Lung (tissue), 16 donors: ENCODE data around the gene FAXC. TPM values are rescaled to one million over a fixed set of nuclear protein-coding genes. Genes with fewer than 3 reads are reported as not detected.

Experiments used
- ATAC-seq: fragments of 200-7000 bp; cut with Tn5 transposase; one replicate; pipeline ENCODE4 v1.9.1; 2020; ENCODE audit warnings: moderate number of reproducible peaks; ENCODE audit not compliant: insufficient read depth, low FRiP score
- DNase-seq, 3 donors: peaks; one replicate each; pipeline ENCODE4 v3.0.0-alpha.2; 2013 to 2017
- H3K27ac ChIP-seq, 2 donors: one replicate each; pipeline ENCODE4 v1.5.1; 2013; ENCODE audit warnings: mild to moderate bottlenecking in 2 of 2, moderate library complexity in 2 of 2, control low read depth in 1 of 2, inconsistent platforms in 1 of 2, low read depth in 1 of 2, low read length in 1 of 2
- H3K27me3 ChIP-seq, 3 donors: one replicate each; pipeline ENCODE4 v1.5.1; 2013; ENCODE audit warnings: low read length in 2 of 3; ENCODE audit not compliant: control insufficient read depth in 3 of 3, insufficient read depth in 3 of 3
- H3K36me3 ChIP-seq, 4 donors: one replicate each; pipeline ENCODE4 v1.5.1; 2013; ENCODE audit warnings: low read length in 4 of 4, mild to moderate bottlenecking in 1 of 4, moderate library complexity in 1 of 4; ENCODE audit not compliant: control insufficient read depth in 4 of 4, insufficient read depth in 4 of 4
- H3K4me1 ChIP-seq, 5 donors: one replicate each; pipeline ENCODE4 v1.5.1; 2013; ENCODE audit warnings: low read length in 5 of 5, mild to moderate bottlenecking in 2 of 5, moderate library complexity in 1 of 5; ENCODE audit not compliant: control insufficient read depth in 5 of 5, insufficient read depth in 5 of 5
- H3K4me3 ChIP-seq: one replicate; pipeline ENCODE4 v1.5.1; 2013; ENCODE audit warnings: mild to moderate bottlenecking, control low read depth, moderate library complexity
- H3K9ac ChIP-seq, 2 donors: one replicate each; pipeline ENCODE4 v1.5.1; 2013; ENCODE audit warnings: low read length in 2 of 2, control low read depth in 1 of 2; ENCODE audit not compliant: insufficient read depth in 1 of 2
- H3K9me3 ChIP-seq, 4 donors: one replicate each; pipeline ENCODE4 v1.5.1; 2013; ENCODE audit warnings: low read length in 3 of 4, mild to moderate bottlenecking in 1 of 4, moderate library complexity in 1 of 4; ENCODE audit not compliant: control insufficient read depth in 4 of 4, insufficient read depth in 3 of 4
- WGBS, 2 donors: extraction: QIAGEN DNeasy Blood & Tissue Kit; methylation state at CpG; one replicate each; pipeline ENCODE4 v1.1.7; 2013; 5-methylcytosine and 5-hydroxymethylcytosine counted together
- long read RNA-seq, 5 donors: transcript quantifications; one replicate each; lab custom pipeline, GENCODE V29; 2026
- polyA plus RNA-seq, 2 donors: library from polyadenylated mRNA; stranded (reverse); fragments of 200-250 nt; gene quantifications; one replicate each; pipeline ENCODE4 v1.2.1, GENCODE V29; 2013
- total RNA-seq, 2 donors: library from RNA; depleted of rRNA in 1 of 2; stranded (reverse); fragments of >200 nt in 1 of 2; gene quantifications; one replicate each; pipeline ENCODE4 v1.2.1, GENCODE V29; 2014 to 2021
- TF ChIP-seq, protein P1 (sequence below): IDR thresholded peaks from 2 replicates; pipeline ENCODE4 v1.5.1; 2012; ENCODE audit warnings: mild to moderate bottlenecking; ENCODE audit errors: control extremely low read depth, extremely low read depth
- donor health status: control.
- donor health status: control.
- donor health status: Bipolar disorder and iron deficiency.
- donor health status: healthy.
- donor health status: DM: yes; HTN: yes; CAD: no.

The FAXC gene
- total RNA-seq = 1 to 10 TPM; 4.0 to 5.9 TPM
- 1 to 10 TPM; 1.1 to 4.0 TPM for polyA plus RNA-seq
- long read RNA-seq, donor 1 = 0 reads
- long read RNA-seq, donor 2 = 0 reads
- long read RNA-seq, donor 3 = 0 reads
- long read RNA-seq, donor 4, full-length matches to known transcripts = 1 of 1 reads
- long read RNA-seq, donor 4, partial matches to known transcripts = 0 of 1 reads
- long read RNA-seq, donor 4, other reads (novel, unspliced or antisense) = 0 of 1 reads
- long read RNA-seq, donor 5, full-length matches to known transcripts = 1 of 1 reads
- long read RNA-seq, donor 5, partial matches to known transcripts = 0 of 1 reads
- long read RNA-seq, donor 5, other reads (novel, unspliced or antisense) = 0 of 1 reads

DNA sequence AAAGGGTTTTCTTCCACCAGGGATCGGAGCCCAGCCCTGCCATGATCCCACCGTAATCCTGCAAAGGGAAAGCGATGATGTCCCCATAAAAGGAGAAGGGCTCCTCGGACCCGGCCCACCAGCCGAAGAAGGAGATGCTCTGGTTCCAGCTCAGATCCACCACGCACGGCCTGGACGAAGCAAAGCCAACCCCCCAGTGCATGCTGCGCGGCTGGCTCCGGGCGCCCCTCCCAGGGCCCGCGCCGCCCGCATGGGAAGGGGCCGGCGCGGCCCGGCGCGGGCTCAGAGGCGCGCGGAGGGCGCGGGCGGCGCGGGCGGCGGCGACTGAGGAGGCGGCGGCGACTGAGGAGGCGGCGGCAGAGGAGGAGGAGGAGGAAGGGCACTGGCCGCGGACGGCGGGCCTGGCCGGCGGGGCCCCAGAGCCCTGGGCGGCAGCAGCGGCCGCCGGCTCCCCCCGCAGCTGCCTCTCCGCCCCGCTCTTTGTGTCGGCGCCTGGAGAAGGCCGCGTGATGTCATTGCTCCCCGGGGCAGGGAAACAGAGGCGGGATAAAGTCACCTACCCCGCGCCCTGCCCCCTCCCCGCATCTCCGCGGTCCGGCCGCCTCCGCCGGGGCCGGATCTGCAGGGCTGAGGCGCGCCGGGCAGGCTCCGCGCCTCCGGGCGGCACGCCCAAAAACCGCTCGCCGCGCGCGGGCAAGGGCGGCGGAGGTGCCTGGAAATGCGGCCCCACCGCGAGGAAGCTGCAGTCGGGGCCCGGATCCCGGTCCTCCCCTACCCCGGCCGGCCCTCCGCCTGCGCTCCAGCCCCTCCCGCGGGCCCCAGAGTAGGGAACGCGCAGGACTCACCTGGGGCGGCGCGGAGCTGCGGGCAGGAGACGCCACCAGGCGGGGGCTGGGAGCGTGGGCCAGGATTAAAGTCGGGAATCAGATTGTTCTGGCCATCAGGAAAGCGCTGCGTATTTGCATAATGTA is at the start of gene FAXC:
TSS of gene FAXC (minus strand) at position 504 of the 971 bp plus-strand sequence. CDS start at position 202, 302 bp downstream.
- Histone ChIP-seq H3K36me3 (no peaks in the 10 kb centered on the region), H3K9me3 (no peaks in the 10 kb centered on the region), H3K9ac (peak within 1 kb of the TSS; percentile 58 to 65), H3K27me3 (peaks cover 0 to 3% (median 3%) of the 10 kb centered on the region in 3 donors), H3K4me1 (peaks cover 0 to 16% (median 0%) of the 10 kb centered on the region in 5 donors), H3K27ac (peak within 1 kb of the TSS in 1 of 2 donors; percentile 56), H3K4me3 (peak within 1 kb of the TSS; percentile 62)
- peak; percentile 92 for ATAC-seq
- 1% methylated on average over 54 to 108 of the region's 108 CpGs for WGBS, 2 donors
- DNase-seq = peak; percentile 58 to 62 (median 61)
- TF ChIP-seq, protein P1, sequence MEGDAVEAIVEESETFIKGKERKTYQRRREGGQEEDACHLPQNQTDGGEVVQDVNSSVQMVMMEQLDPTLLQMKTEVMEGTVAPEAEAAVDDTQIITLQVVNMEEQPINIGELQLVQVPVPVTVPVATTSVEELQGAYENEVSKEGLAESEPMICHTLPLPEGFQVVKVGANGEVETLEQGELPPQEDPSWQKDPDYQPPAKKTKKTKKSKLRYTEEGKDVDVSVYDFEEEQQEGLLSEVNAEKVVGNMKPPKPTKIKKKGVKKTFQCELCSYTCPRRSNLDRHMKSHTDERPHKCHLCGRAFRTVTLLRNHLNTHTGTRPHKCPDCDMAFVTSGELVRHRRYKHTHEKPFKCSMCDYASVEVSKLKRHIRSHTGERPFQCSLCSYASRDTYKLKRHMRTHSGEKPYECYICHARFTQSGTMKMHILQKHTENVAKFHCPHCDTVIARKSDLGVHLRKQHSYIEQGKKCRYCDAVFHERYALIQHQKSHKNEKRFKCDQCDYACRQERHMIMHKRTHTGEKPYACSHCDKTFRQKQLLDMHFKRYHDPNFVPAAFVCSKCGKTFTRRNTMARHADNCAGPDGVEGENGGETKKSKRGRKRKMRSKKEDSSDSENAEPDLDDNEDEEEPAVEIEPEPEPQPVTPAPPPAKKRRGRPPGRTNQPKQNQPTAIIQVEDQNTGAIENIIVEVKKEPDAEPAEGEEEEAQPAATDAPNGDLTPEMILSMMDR = no peak

DNA sequence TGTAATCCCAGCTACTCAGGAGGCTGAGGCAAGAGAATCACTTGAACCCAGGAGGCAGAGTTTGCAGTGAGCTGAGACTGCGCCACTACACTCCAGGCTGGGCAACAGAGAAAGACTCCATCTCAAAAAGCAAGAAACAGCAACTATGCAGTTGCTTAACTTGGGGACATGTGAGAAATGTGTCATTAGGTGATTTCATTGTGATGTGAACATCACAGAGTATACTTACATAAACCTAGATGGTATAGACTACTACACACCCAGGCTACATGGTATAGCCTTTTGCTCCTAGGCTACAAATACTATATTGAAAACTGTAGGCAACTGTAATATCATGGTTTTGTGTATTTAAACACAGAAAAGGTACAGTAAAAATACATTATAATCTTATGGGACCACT is 47.8 kb upstream of the FAXC start:
- Histone ChIP-seq H3K27ac (no peak overlapping the region), H3K4me3 (no peak overlapping the region), H3K36me3 (peaks cover 4 to 17% (median 11%) of the 10 kb centered on the region in 4 donors), H3K9me3 (no peaks in the 10 kb centered on the region), H3K27me3 (no peaks in the 10 kb centered on the region), H3K4me1 (peaks cover 0 to 8% (median 0%) of the 10 kb centered on the region in 5 donors), H3K9ac (no peak overlapping the region)
- no peak for DNase-seq
- WGBS, 2 donors = 0 to 48% methylated on average over 1 of the region's 1 CpG
- TF ChIP-seq, protein P1 = no peak
- ATAC-seq = no peak

DNA sequence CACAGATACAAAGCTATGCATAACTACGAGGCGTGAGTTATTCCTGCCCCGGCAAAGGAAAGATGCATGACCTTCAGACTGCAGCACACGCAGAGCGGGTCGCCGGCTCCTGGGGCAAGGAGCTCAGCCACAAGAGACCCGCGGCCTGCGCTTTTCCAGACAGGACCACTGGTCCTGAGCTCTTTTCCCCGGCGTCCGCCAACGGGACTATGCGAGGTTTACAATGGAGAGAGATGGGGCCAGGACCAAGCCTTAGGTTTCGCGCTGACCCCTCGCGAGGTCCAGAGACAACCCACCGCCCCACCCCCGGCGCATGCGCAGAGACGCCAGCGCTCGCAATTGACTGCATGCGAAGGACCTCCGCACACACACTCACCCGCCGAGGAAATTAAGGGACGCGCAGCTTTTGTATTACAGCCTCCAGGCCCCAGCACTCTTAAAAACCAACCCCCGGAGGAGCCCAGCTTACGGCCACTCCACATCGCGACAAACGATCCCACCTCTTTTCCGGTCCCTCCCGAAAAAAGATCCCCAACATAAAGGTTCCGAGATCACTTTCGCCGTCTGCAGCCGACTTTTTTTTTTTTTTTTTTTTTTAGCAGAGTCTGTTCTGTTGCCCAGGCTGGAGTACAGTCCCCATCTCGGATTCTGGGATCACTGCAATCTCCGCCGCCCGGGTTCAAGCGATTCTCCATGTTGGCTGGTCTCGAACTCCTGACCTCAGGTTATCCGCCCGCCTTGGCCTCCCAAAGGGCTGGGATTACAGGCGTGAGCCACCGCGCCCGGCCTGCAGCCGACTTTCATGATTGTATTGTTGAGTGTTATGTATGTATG is 44.4 kb upstream of the FAXC start, which contains the start of gene COQ3:
TSS of gene COQ3 (minus strand) at position 498 of the 834 bp plus-strand sequence. CDS start at position 482, 16 bp downstream.
- Histone ChIP-seq H3K27me3 (no peaks in the 10 kb centered on the region), H3K4me3 (peak within 1 kb of the TSS; percentile 93), H3K9ac (peak within 1 kb of the TSS; percentile 56 to 91), H3K36me3 (peaks cover 0 to 7% (median 0%) of the 10 kb centered on the region in 4 donors), H3K4me1 (peaks cover 0 to 8% (median 0%) of the 10 kb centered on the region in 5 donors), H3K9me3 (no peaks in the 10 kb centered on the region), H3K27ac (peak within 1 kb of the TSS; percentile 79 to 90)
- TF ChIP-seq, protein P1 = no peak
- peak; percentile 75 for ATAC-seq
- peak; percentile 90 to 92 (median 91) for DNase-seq
- WGBS, 2 donors = 10 to 14% methylated on average over 54 to 56 of the region's 56 CpGs
